Measurements from ENCODE around the gene OR2A12.
"Not testable (repeated sequence)": the region's sequence is repeated elsewhere in the genome, so short reads cannot be mapped to it uniquely, and the experiment has no call there.

Gene OR2A12

GRCh38 chr7:144085978-144086377, at the start of gene OR2A12:
Gene OR2A12 (plus strand): TSS chr7:144086278. CDS start chr7:144095108, 8,830 bp downstream.
- no peak for DNase-seq

- DNase-seq, result no peak
These were observed 49.7 kb upstream of the OR2A12 start for GRCh38 chr7:144036302-144036885.

- DNase-seq, result no peak
These were observed 48.6 kb upstream of the OR2A12 start for GRCh38 chr7:144037414-144038035.

- no peak for DNase-seq
These were observed 47.2 kb upstream of the OR2A12 start for GRCh38 chr7:144038887-144039286.

- DNase-seq, result peak in 1 of 2 experiments; percentile 20
These were observed 37.4 kb upstream of the OR2A12 start, which contains the start of gene OR2A5 for GRCh38 chr7:144048648-144049047. Gene OR2A5 (plus strand): TSS chr7:144048948. CDS start chr7:144050402, 1,454 bp downstream.

GRCh38 chr7:144049491-144049890, 36.6 kb upstream of the OR2A12 start:
- DNase-seq, result peak; percentile 18 to 27

GRCh38 chr7:144050093-144050492, 36.0 kb upstream of the OR2A12 start:
- no peak for DNase-seq

GRCh38 chr7:144050884-144051283, 35.2 kb upstream of the OR2A12 start:
- DNase-seq, result not testable (repeated sequence)

- DNase-seq, result no peak
These were observed 28.1 kb upstream of the OR2A12 start for GRCh38 chr7:144057954-144058353.

GRCh38 chr7:144063710-144064109, 22.4 kb upstream of the OR2A12 start:
- no peak for DNase-seq

GRCh38 chr7:144069511-144069910, 16.6 kb upstream of the OR2A12 start, which contains the start of gene OR2A25:
Gene OR2A25 (plus strand): TSS chr7:144069811. CDS start chr7:144074220, 4,409 bp downstream.
- DNase-seq, result no peak

GRCh38 chr7:144069953-144070352, 16.1 kb upstream of the OR2A12 start:
- DNase-seq, result no peak

GRCh38 chr7:144074374-144074773, 11.7 kb upstream of the OR2A12 start:
- no peak for DNase-seq

GRCh38 chr7:144086730-144087129, 652 bp downstream of the OR2A12 start:
- DNase-seq, result no peak

- DNase-seq, result no peak
These were observed 1.2 kb downstream of the OR2A12 start for GRCh38 chr7:144087230-144087629.

GRCh38 chr7:144090667-144091066, 4.6 kb downstream of the OR2A12 start:
- DNase-seq, result no peak

GRCh38 chr7:144098776-144099175, 12.7 kb downstream of the OR2A12 start:
- no peak for DNase-seq

GRCh38 chr7:144100607-144101006, 14.5 kb downstream of the OR2A12 start:
- no peak for DNase-seq

GRCh38 chr7:144102041-144102440, 16.0 kb downstream of the OR2A12 start:
- DNase-seq, result no peak

- DNase-seq, result no peak
These were observed 19.1 kb downstream of the OR2A12 start for GRCh38 chr7:144105211-144105610.

GRCh38 chr7:144109283-144109682, 23.2 kb downstream of the OR2A12 start, which contains the start of gene OR2A2:
Gene OR2A2 (plus strand): TSS chr7:144109583. CDS start chr7:144109583, 0 bp downstream.
- DNase-seq, result no peak

- no peak for DNase-seq
These were observed 24.2 kb downstream of the OR2A12 start for GRCh38 chr7:144110272-144110671.

GRCh38 chr7:144113651-144114050, 27.6 kb downstream of the OR2A12 start:
- DNase-seq, result no peak

- no peak for DNase-seq
These were observed 32.3 kb downstream of the OR2A12 start for GRCh38 chr7:144118341-144118740.

- no peak for DNase-seq
These were observed 36.8 kb downstream of the OR2A12 start, which contains the start of gene OR2A14 for GRCh38 chr7:144122876-144123275. Gene OR2A14 (plus strand): TSS chr7:144123176. CDS start chr7:144129113, 5,937 bp downstream.
